GM04503 (cell line): ENCODE measurements around the gene ZNF154.
"Not testable (repeated sequence)": the region's sequence is repeated elsewhere in the genome, so short reads cannot be mapped to it uniquely, and the experiment has no call there.

Experiments used
- DNase-seq: peaks from one replicate; pipeline ENCODE4 v3.0.0-alpha.2; 2012; ENCODE audit warnings: low read depth

ZNF154 gene

GRCh38 chr19:57708641-57709361 is at the start of gene ZNF154:
TSS of gene ZNF154 (minus strand) at chr19:57709204. CDS start at chr19:57708971, 233 bp downstream.
- peak; percentile 17 for DNase-seq

- DNase-seq, result no peak
Observed at GRCh38 chr19:57757941-57758340, 48.9 kb upstream of the ZNF154 start.

DNA sequence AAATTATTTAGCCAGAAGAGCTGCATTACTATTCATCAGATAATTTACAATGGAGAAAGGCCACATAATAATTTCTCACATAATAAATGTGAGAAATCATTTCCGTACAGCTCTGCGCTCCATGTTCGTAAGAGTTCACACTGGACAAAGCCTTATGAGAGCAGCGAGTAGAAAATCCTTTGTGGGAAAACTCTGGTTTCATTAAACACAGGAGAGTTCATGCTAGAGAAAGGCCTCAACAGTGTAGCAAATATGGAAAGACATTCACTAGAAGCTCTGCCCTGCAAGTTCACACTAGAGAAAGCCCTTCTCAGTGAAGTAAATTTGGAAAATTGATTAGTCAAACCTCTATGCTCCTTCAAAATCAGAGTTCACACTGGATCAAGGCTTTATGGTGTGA is 46.0 kb upstream of the ZNF154 start:
- no peak for DNase-seq

GRCh38 chr19:57754091-57754673 is 45.2 kb upstream of the ZNF154 start:
- DNase-seq, result no peak

DNA sequence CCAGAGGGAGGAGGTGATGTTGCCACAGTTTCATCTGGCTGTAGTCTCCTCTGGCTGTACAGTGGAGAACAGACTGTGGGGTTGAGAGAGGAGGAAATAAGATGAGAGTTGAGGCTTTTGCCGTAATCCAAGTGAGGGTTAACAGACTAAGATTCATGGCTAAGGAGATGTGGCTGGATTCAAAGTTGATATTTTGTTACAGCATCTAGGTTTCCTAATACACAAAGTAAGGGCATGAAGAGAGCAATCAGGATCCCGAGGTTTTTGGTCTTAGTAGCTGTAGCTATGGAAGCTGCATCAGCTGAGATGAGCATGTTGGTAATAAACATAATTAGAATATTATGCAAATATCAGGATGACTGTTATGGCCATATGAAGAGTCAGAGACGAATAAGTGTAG is 39.0 kb upstream of the ZNF154 start:
- DNase-seq, result no peak

- no peak for DNase-seq
Observed at GRCh38 chr19:57747472-57747807, 38.4 kb upstream of the ZNF154 start.

- DNase-seq, result peak; percentile 78
Observed at GRCh38 chr19:57746580-57747471, 37.8 kb upstream of the ZNF154 start, which contains the start of gene ZNF776. TSS of gene ZNF776 (plus strand) at chr19:57746815. CDS start at chr19:57747059, 244 bp downstream.

GRCh38 chr19:57738770-57739169 is 29.8 kb upstream of the ZNF154 start:
- not testable (repeated sequence) for DNase-seq

GRCh38 chr19:57738320-57738719 is 29.3 kb upstream of the ZNF154 start:
- DNase-seq, result not testable (repeated sequence)

DNA sequence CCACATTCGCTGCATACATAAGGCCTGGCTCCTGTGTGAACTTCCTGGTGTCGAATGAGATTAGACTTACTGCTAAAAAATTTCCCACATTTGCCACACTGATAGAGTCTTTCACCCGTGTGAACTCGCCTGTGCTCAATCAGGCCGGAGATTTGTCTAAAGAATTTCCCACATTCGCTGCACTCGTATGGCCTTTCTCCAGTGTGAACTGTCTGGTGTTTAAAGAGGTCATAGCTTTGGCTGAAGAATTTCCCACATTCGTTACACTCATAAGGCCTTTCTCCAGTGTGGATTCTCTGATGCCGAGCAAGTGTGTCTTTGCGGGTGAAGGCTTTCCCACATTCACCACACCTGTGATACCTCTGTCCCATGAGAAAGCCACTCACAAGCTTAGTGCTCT is 11.9 kb upstream of the ZNF154 start:
- DNase-seq, result no peak

DNA sequence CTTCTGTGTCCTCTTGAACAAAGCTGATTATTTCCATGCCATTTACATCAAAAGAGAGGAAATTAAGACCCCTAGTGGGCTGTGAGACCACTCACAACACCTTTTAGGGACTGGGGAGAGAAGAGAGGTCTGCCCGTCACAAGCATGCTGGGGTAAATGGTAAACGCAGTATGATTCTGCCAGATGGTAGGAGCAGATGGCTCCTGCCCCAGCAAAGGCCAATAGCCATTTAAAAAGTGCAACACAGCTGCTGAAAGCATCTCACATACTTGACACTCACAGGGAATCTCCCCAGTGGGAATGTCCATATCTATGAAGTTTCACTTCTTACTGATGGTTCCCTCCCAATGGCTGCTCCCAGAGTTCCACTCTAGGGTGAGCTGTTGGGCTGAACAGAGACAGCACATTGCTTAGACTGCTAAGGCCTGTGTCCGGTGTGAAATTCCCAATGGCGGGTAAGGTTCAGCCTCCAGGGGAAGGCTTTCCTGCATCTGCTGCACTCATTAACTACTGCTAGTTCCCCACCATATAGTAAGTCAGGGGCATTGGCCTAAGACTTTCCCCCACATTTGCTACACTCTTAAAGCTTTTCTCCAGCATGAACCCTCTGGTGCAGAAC is 11.0 kb upstream of the ZNF154 start:
- DNase-seq, result no peak

DNA sequence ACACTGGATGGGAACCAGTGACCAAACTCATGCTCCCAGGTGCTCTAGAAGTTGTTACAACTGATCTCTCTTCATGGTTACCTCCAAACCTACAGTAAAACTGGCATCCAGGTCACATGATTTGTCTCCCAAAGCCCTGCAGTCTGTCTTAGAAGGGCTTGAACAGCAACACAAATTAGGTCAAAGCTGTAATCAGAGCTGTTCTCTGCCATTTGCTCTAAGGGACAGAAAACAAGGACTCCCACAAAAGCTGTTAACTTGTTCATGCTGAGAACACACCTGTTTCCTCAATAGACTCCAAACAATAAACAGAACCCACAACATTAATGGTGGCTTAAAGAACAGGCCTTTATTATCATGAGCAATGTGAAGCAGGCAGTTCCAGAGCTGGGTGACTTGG is 10.4 kb upstream of the ZNF154 start:
- DNase-seq, result no peak

DNA sequence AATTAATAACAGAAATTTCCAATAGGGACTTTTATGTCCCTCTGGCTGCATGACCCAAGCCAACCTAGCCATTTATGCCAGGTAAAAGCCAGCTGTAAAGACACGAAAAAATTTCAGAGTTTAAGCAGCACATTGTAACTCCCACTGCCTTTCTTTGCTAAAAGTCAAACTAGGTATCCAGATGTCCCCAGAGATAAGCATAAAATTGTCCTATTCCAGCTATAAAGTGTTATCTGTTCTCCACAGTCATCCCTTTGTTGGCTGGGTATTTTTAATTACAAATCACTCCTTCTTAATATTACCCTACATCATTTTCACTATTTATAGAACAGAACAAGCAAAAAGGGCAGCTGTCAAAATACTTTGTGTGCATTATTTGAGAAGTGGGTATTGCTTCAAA is 3.2 kb upstream of the ZNF154 start:
- no peak for DNase-seq

DNA sequence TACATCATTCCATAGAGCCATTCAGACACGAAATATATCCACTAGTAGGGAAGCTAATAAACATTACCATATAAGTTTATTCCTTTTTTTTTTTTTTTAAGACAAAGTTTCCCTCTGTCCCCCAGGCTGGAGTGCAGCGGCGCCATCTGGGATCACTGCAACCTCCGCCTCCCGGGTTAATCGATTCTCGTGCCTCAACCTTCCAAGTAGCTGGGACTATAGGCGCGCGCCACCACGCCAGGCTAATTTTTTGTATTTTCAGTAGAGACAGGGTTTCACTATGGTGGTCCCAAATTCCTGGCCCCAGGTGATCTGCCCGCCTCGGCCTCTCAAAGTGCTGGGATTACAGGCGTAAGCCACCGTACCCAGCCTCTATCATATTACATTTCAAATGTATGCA is 612 bp upstream of the ZNF154 start:
- DNase-seq, result no peak

DNA sequence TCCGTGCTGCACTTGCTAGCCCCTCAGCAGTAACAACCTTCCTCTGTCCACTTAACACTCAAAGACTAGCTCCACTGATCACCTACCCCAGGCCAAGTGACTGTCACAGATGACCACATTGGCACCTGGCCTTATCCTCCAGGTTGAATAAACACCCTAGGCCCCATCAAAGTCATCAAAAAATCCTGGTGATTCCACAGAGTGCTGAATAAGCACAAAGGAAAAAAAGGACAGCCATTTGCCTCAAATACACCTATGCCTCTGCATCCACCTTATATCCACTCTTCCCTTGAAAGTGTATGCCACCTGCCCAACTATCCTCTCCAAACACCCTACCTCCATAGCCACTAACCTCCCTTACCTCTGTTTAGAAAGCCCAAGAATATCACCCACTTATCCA is 2.7 kb downstream of the ZNF154 start:
- no peak for DNase-seq

GRCh38 chr19:57701625-57702024 is 7.4 kb downstream of the ZNF154 start:
- DNase-seq, result no peak

- DNase-seq, result no peak
Observed at GRCh38 chr19:57689750-57690149, 19.3 kb downstream of the ZNF154 start.

- DNase-seq, result no peak
Observed at GRCh38 chr19:57688011-57688763, 20.8 kb downstream of the ZNF154 start.

GRCh38 chr19:57687363-57688010 is 21.5 kb downstream of the ZNF154 start:
- DNase-seq, result no peak

- no peak for DNase-seq
Observed at GRCh38 chr19:57686727-57687126, 22.3 kb downstream of the ZNF154 start.

DNA sequence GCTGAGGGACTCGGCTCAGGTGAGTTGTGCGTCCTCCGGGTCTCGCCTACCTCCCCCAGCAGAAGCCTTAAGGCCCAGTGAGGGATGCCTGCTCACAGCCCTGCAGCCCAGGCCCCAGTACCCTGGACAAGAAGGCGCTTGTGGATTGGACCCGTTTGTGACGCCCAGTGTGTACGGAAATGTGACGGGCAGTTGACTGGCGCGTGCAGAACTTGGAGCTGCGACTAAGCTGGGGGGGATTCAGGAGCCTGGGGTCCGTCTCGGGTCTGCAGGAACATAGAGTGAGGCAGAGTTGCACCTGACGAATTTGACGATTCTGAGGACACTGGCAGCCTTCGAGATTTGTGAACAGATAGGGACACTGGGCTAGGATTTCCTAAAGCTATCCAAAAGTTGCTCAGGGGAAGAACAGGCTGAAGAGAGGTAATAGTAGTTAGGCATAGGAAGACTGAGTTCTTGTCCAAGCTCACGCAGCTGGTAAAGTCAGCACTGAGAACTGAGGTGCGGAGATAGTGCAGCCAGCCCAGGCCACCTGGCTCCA is 26.7 kb downstream of the ZNF154 start:
- DNase-seq, result no peak
